Hepatocyte (in vitro differentiated cells): ENCODE measurements around the gene SHC3. TPM values are rescaled to one million over a fixed set of nuclear protein-coding genes. Genes with fewer than 3 reads are reported as not detected.

Source experiments
- DNase-seq: peaks from one replicate; pipeline ENCODE4 v3.0.0-alpha.2; 2016; ENCODE audit warnings: low spot score
- H2AFZ ChIP-seq: fragments of 200-600 bp; sonication (generic); 2 replicates; pipeline ENCODE4 v1.6.0; 2016; ENCODE audit warnings: antibody characterized with exemption, mild to moderate bottlenecking
- H3K27ac ChIP-seq: fragments of 200-600 bp; sonication (generic); 2 replicates; pipeline ENCODE4 v1.5.1; 2016; ENCODE audit warnings: mild to moderate bottlenecking
- H3K27me3 ChIP-seq: fragments of 200-600 bp; sonication (generic); 2 replicates; pipeline ENCODE4 v1.6.1; 2016
- H3K36me3 ChIP-seq: fragments of 200-600 bp; sonication (generic); replicated peaks from 2 replicates; pipeline ENCODE4 v1.5.1; 2016; ENCODE audit warnings: low read depth; ENCODE audit not compliant: insufficient read depth
- H3K4me1 ChIP-seq: fragments of 200-600 bp; sonication (generic); 2 replicates; pipeline ENCODE4 v1.5.1; 2016; ENCODE audit warnings: mild to moderate bottlenecking, moderate library complexity; ENCODE audit not compliant: insufficient read depth
- H3K4me2 ChIP-seq: fragments of 200-600 bp; sonication (generic); 2 replicates; pipeline ENCODE4 v1.6.0; 2016
- H3K4me3 ChIP-seq: fragments of 200-600 bp; sonication (generic); 2 replicates; pipeline ENCODE4 v1.5.1; 2016; ENCODE audit warnings: mild to moderate bottlenecking
- H3K79me2 ChIP-seq: fragments of 200-600 bp; sonication (generic); 2 replicates; pipeline ENCODE4 v1.6.0; 2017; ENCODE audit warnings: mild to moderate bottlenecking
- H3K9me2 ChIP-seq: fragments of 200-600 bp; sonication (generic); replicated peaks from 2 replicates; pipeline ENCODE4 v1.6.0; 2017; ENCODE audit warnings: mild to moderate bottlenecking; ENCODE audit not compliant: insufficient read depth
- H3K9me3 ChIP-seq: fragments of 200-600 bp; sonication (generic); 2 replicates; pipeline ENCODE4 v1.5.1; 2016; ENCODE audit warnings: low read depth, mild to moderate bottlenecking
- H4K20me1 ChIP-seq: fragments of 200-600 bp; sonication (generic); 2 replicates; pipeline ENCODE4 v1.6.0; 2016; ENCODE audit warnings: mild to moderate bottlenecking; ENCODE audit not compliant: insufficient read depth, poor library complexity, severe bottlenecking
- CTCF ChIP-seq: fragments of 200-600 bp; sonication (generic); IDR thresholded peaks from 2 replicates; pipeline ENCODE4 v1.5.1; 2016; ENCODE audit warnings: antibody characterized with exemption, mild to moderate bottlenecking; ENCODE audit not compliant: poor library complexity
- EZH2 ChIP-seq: fragments of 200-600 bp; sonication (generic); IDR thresholded peaks from 2 replicates; pipeline ENCODE4 v1.6.1; 2016; ENCODE audit warnings: antibody characterized with exemption, mild to moderate bottlenecking, borderline replicate concordance
- EZH2phosphoT487 ChIP-seq: fragments of 200-600 bp; sonication (generic); IDR thresholded peaks from one replicate; pipeline ENCODE4 v1.6.1; 2018; ENCODE audit warnings: antibody characterized with exemption, mild to moderate bottlenecking, low read depth, moderate library complexity; ENCODE audit not compliant: unreplicated experiment, severe bottlenecking
- WGBS: methylation state at CpG from one replicate; pipeline ENCODE4 v1.1.6; 2016; ENCODE audit warnings: low lambda C conversion rate; ENCODE audit errors: missing lambda C conversion rate; 5-methylcytosine and 5-hydroxymethylcytosine counted together
- polyA plus RNA-seq: library from polyadenylated mRNA; unstranded; fragments of >200 nt; fragmentation: Nextera tagmentation; extraction: Ambion mirVana; gene quantifications from 2 replicates; pipeline ENCODE4 v1.2.1, GENCODE V29; 2016
- total RNA-seq: library from RNA; depleted of rRNA; stranded (reverse); fragments of >200 nt; gene quantifications from 2 replicates; pipeline ENCODE4 v1.2.3, GENCODE V29; 2014

SHC3 gene
- total and polyA plus RNA-seq, 2 experiments from 2014 or later = 1.5 to 1.8 TPM

GRCh38 chr9:89078860-89079259 lies 99.8 kb downstream of the SHC3 start:
- no peak overlapping the region for H3K4me2 ChIP-seq
- H3K79me2 ChIP-seq = no peaks in the 10 kb centered on the region
- H3K27ac ChIP-seq = no peak overlapping the region
- H4K20me1 ChIP-seq = no peaks in the 10 kb centered on the region
- no peaks in the 10 kb centered on the region for H3K9me3 ChIP-seq
- H2AFZ ChIP-seq = no peak overlapping the region
- no peaks in the 10 kb centered on the region for H3K27me3 ChIP-seq
- no peak overlapping the region for H3K4me3 ChIP-seq
- H3K9me2 ChIP-seq = no peaks in the 10 kb centered on the region
- H3K4me1 ChIP-seq = peaks cover 19% of the 10 kb centered on the region
- WGBS = 73% methylated on average over 6 of the region's 6 CpGs
- no peak for DNase-seq
- no peaks in the 10 kb centered on the region for H3K36me3 ChIP-seq
- TF ChIP-seq EZH2 (no peak), EZH2phosphoT487 (no peak), CTCF (no peak)

GRCh38 chr9:89078421-89078820 lies 100.2 kb downstream of the SHC3 start:
- H3K4me1 ChIP-seq = peaks cover 19% of the 10 kb centered on the region
- no peaks in the 10 kb centered on the region for H3K36me3 ChIP-seq
- no peak overlapping the region for H3K4me2 ChIP-seq
- no peak overlapping the region for H2AFZ ChIP-seq
- no peaks in the 10 kb centered on the region for H4K20me1 ChIP-seq
- no peak overlapping the region for H3K27ac ChIP-seq
- 88% methylated on average over 6 of the region's 6 CpGs for WGBS
- H3K9me2 ChIP-seq = no peaks in the 10 kb centered on the region
- TF ChIP-seq EZH2 (no peak), CTCF (no peak), EZH2phosphoT487 (no peak)
- DNase-seq = no peak
- H3K4me3 ChIP-seq = no peak overlapping the region
- no peaks in the 10 kb centered on the region for H3K27me3 ChIP-seq
- no peaks in the 10 kb centered on the region for H3K9me3 ChIP-seq
- H3K79me2 ChIP-seq = no peaks in the 10 kb centered on the region

GRCh38 chr9:89077519-89077918 lies 101.1 kb downstream of the SHC3 start:
- Histone ChIP-seq H3K4me2 (peak overlapping the region; percentile 49), H3K9me2 (no peaks in the 10 kb centered on the region), H3K4me1 (peaks cover 19% of the 10 kb centered on the region), H3K79me2 (no peaks in the 10 kb centered on the region), H2AFZ (no peak overlapping the region), H3K9me3 (no peaks in the 10 kb centered on the region), H3K4me3 (no peak overlapping the region), H3K36me3 (no peaks in the 10 kb centered on the region), H3K27ac (no peak overlapping the region), H3K27me3 (no peaks in the 10 kb centered on the region), H4K20me1 (no peaks in the 10 kb centered on the region)
- 38% methylated on average over 7 of the region's 7 CpGs for WGBS
- no peak for TF ChIP-seq EZH2phosphoT487
- no peak for TF ChIP-seq EZH2
- no peak for TF ChIP-seq CTCF
- DNase-seq = peak; percentile 35

GRCh38 chr9:89073397-89073796 lies 105.2 kb downstream of the SHC3 start:
- 93% methylated on average over 3 of the region's 3 CpGs for WGBS
- Histone ChIP-seq H3K27me3 (no peaks in the 10 kb centered on the region), H3K4me1 (peaks cover 9% of the 10 kb centered on the region), H3K9me3 (no peaks in the 10 kb centered on the region), H2AFZ (no peak overlapping the region), H3K4me3 (no peak overlapping the region), H3K9me2 (no peaks in the 10 kb centered on the region), H3K27ac (no peak overlapping the region), H3K36me3 (no peaks in the 10 kb centered on the region), H3K79me2 (no peaks in the 10 kb centered on the region), H3K4me2 (no peak overlapping the region), H4K20me1 (no peaks in the 10 kb centered on the region)
- DNase-seq = no peak
- TF ChIP-seq EZH2phosphoT487 = no peak
- no peak for TF ChIP-seq EZH2
- no peak for TF ChIP-seq CTCF
